ENCODE results near the gene SMIM7. TPM values are rescaled to one million over a fixed set of nuclear protein-coding genes. Genes with fewer than 3 reads are reported as not detected.

SMIM7 gene
- 10 to 100 TPM; 36.4 to 60.5 (median 49.8) TPM for total RNA-seq

DNA sequence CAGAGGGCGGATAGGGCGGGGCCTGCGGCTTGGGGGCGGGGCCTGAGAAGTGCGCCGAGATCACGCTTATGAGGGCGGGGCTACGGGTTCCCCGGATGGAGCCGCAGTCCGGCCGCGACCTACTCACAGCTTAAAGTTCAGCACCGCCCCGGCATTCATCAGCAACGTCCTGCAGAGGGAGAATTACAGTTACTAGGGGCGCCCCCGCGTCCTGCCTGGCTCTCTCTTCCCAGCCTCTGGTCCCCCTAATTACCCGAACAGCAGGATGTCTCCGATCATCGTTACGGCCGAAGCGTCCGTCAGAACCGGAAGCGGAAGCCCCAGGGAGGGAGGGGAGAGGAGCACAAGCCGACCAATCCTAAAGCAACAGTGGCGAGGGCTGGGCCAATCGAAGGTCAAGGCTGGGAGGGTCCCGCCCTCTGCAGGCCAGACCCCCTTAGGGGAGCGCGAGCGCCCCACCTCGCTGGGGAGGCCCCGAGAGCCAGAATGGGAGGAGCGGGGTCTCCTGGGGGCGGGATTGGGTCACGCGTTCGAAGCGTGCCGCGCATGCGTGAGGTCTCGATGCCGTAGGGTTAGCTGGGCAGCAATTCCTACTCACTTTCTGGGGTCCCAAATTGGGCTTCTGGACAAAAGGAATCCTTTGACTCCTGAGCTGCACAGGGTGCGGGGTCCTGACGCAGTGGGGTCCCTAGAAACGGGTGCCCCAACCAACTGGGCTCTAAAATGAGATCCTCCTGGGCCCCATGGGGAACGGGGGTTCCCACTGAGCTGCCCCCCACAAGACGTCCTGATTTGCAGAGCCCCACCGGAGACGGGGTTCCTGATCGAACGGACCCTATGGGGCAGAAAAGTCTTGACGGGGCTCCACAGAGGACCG is at the start of gene SMIM7:
Gene SMIM7 (minus strand): TSS at position 313 of the 877 bp plus-strand sequence. CDS start 34 bp downstream, at position 279.
- Histone ChIP-seq H3K27me3 (no peaks in the 10 kb centered on the region), H3K27ac (peak within 1 kb of the TSS; percentile 100), H3K36me3 (peaks cover 0 to 22% of the 10 kb centered on the region in 2 donors), H3K9me3 (no peaks in the 10 kb centered on the region), H3K4me1 (peaks cover 37 to 38% of the 10 kb centered on the region in 2 donors), H3K4me3 (peak within 1 kb of the TSS; percentile 75 to 95 (median 89))
- TF ChIP-seq CTCF (IDR thresholded peaks at IDR 0.05 in 4 of 5, conservative IDR thresholded peaks at IDR 0.05 in 1 of 5) (peak in 2 of 5 experiments; percentile 8 to 27), POLR2A (IDR thresholded peaks at IDR 0.05) (peak; percentile 90 to 94)
- intact Hi-C loops (cut with DNase I; ENCODE audit: low total_unique reads): loop anchor here (2.0 kb wide), 3 partner anchors 31 to 197 kb away; partner anchors contain the start of genes MED26 and SLC35E1
- DNase-seq (peak; percentile 99), ATAC-seq (peak; percentile 80 to 90)
- in situ Hi-C loops (cut with MboI; ENCODE audit: low sequenced_read_pairs in 4 of 4): no loop called here

GRCh38 chr19:16703677-16704076 is 43.7 kb upstream of the SMIM7 start:
- no peak for DNase-seq
- Histone ChIP-seq H3K36me3 (no peaks in the 10 kb centered on the region), H3K27me3 (no peaks in the 10 kb centered on the region), H3K9me3 (no peaks in the 10 kb centered on the region), H3K4me3 (no peak overlapping the region), H3K4me1 (peaks cover 25 to 35% of the 10 kb centered on the region in 2 donors), H3K27ac (no peak overlapping the region)
- in situ Hi-C loops (cut with MboI; ENCODE audit: low sequenced_read_pairs in 4 of 4) (no loop called here), intact Hi-C loops (cut with DNase I; ENCODE audit: low total_unique reads) (no loop called here)
- no peak for ATAC-seq
- TF ChIP-seq POLR2A (IDR thresholded peaks at IDR 0.05) (no peak), CTCF (IDR thresholded peaks at IDR 0.05 in 4 of 5, conservative IDR thresholded peaks at IDR 0.05 in 1 of 5) (no peak)

DNA sequence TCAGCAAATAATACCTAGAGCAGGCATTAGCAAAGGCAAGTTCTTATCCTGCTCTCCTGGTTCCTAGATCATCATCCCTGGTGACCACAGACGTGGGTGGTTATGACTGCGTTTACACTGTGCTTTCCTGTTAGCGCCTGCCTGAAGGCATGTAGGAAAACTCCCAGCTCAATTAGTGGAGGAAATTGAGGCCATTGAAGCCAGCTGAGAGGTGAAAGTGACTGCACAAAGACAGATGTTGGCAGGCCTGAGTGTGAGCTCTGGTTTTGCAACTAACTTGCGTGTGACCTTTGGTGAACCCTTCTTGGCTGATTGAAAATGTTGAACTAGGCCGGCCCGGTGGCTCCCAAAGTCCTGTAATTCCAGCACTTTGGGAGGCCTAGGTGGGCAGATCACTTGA is 42.2 kb upstream of the SMIM7 start:
- H3K27me3 ChIP-seq: no peaks in the 10 kb centered on the region
- ATAC-seq (peak; percentile 28 to 33), DNase-seq (peak; percentile 49 to 74)
- peak overlapping the region; percentile 47 to 70 (median 64) for H3K27ac ChIP-seq
- no peak overlapping the region for H3K4me3 ChIP-seq
- no peaks in the 10 kb centered on the region for H3K9me3 ChIP-seq
- H3K36me3 ChIP-seq: no peaks in the 10 kb centered on the region
- H3K4me1 ChIP-seq: peaks cover 27 to 41% of the 10 kb centered on the region in 2 donors
- intact Hi-C loops (cut with DNase I; ENCODE audit: low total_unique reads): no loop called here
- in situ Hi-C loops (cut with MboI; ENCODE audit: low sequenced_read_pairs in 4 of 4): no loop called here
- TF ChIP-seq CTCF (IDR thresholded peaks at IDR 0.05 in 4 of 5, conservative IDR thresholded peaks at IDR 0.05 in 1 of 5) (no peak), POLR2A (IDR thresholded peaks at IDR 0.05) (no peak)

DNA sequence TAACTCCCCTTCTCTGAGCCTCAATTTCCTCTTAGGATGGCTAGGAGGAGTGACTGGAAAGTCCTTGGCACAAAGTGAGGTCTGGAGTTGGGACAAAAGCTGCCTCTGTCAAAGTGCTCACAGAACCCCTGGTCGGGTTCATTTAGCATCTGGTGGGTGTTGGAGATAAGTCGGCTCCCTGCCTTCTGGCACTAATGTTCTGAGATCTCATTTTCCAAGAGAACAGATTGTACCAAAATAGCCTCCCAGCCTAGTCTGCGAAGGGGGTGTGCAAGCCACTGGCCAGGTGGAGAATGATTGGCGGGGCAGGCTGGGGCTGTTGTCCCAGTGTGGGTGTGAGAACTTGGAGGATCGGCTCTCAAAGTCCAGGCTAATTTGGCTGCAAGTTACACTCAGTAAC is 39.0 kb upstream of the SMIM7 start:
- Histone ChIP-seq H3K27me3 (no peaks in the 10 kb centered on the region), H3K4me1 (peaks cover 27 to 32% of the 10 kb centered on the region in 2 donors), H3K9me3 (no peaks in the 10 kb centered on the region), H3K27ac (peak overlapping the region; percentile 72 to 86 (median 79)), H3K36me3 (no peaks in the 10 kb centered on the region), H3K4me3 (no peak overlapping the region)
- DNase-seq (peak; percentile 87 to 90), ATAC-seq (peak; percentile 91 to 94)
- intact Hi-C loops (cut with DNase I; ENCODE audit: low total_unique reads) (loop anchor here (2.0 kb wide), 1 partner anchor 94 kb away; no protein-coding TSS in a partner anchor), in situ Hi-C loops (cut with MboI; ENCODE audit: low sequenced_read_pairs in 4 of 4) (no loop called here)
- peak in 1 of 2 donors; percentile 17 for TF ChIP-seq POLR2A (IDR thresholded peaks at IDR 0.05)
- TF ChIP-seq CTCF (IDR thresholded peaks at IDR 0.05 in 4 of 5, conservative IDR thresholded peaks at IDR 0.05 in 1 of 5): no peak
